Measurements from ENCODE around the gene CATSPERZ. TPM values are rescaled to one million over a fixed set of nuclear protein-coding genes. Genes with fewer than 3 reads are reported as not detected.

CATSPERZ gene
- total and polyA plus RNA-seq, 9 of the 15 experiments (the other 6 are each of a cell fraction or from before 2014, with no cell fraction given): 0.86 to 8.5 (median 3.5) TPM

DNA sequence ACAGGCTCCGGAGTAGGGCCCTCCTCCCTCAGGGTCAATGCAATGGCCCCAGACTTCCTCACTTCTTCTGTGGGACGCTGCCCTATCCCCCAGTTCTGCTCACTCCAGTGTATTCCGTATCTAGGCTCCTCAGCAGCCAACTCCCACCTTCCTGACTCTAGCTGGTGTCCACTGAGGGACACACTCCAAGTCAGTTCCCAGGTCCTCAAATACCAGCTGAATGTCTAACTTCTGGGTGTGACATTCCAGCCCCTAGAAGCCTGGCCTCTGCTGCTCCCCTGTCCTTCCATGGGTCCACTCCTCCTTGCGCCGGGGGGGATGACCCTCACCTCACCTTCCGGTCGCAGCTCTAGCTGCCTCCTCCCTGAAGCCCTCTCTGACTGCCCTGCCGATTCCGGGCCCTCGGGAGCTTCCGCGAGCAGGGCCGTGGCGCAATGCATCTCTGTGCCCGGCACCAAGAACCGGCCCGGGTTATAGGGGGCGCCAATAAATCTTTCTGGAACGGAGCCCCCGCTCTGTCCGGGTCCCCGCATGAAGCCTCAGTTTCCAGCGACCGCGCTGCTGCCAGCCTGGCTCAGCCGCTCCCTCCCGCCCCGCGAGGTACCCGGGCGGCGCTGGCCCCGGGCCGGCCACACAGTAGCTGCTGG, 31.1 kb upstream of the CATSPERZ start (continued):
- TF ChIP-seq, protein P1, sequence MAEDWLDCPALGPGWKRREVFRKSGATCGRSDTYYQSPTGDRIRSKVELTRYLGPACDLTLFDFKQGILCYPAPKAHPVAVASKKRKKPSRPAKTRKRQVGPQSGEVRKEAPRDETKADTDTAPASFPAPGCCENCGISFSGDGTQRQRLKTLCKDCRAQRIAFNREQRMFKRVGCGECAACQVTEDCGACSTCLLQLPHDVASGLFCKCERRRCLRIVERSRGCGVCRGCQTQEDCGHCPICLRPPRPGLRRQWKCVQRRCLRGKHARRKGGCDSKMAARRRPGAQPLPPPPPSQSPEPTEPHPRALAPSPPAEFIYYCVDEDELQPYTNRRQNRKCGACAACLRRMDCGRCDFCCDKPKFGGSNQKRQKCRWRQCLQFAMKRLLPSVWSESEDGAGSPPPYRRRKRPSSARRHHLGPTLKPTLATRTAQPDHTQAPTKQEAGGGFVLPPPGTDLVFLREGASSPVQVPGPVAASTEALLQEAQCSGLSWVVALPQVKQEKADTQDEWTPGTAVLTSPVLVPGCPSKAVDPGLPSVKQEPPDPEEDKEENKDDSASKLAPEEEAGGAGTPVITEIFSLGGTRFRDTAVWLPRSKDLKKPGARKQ (CRISPR knock-in tag; IDR thresholded peaks at IDR 0.05): no peak
- TF ChIP-seq, protein P2, sequence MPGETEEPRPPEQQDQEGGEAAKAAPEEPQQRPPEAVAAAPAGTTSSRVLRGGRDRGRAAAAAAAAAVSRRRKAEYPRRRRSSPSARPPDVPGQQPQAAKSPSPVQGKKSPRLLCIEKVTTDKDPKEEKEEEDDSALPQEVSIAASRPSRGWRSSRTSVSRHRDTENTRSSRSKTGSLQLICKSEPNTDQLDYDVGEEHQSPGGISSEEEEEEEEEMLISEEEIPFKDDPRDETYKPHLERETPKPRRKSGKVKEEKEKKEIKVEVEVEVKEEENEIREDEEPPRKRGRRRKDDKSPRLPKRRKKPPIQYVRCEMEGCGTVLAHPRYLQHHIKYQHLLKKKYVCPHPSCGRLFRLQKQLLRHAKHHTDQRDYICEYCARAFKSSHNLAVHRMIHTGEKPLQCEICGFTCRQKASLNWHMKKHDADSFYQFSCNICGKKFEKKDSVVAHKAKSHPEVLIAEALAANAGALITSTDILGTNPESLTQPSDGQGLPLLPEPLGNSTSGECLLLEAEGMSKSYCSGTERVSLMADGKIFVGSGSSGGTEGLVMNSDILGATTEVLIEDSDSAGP (CRISPR knock-in tag; IDR thresholded peaks at IDR 0.05): no peak
- TF ChIP-seq ARHGAP35 (IDR thresholded peaks at IDR 0.05; ENCODE audit: partially characterized antibody): no peak
- TF ChIP-seq, protein P3, sequence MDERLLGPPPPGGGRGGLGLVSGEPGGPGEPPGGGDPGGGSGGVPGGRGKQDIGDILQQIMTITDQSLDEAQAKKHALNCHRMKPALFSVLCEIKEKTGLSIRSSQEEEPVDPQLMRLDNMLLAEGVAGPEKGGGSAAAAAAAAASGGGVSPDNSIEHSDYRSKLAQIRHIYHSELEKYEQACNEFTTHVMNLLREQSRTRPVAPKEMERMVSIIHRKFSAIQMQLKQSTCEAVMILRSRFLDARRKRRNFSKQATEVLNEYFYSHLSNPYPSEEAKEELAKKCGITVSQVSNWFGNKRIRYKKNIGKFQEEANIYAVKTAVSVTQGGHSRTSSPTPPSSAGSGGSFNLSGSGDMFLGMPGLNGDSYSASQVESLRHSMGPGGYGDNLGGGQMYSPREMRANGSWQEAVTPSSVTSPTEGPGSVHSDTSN (CRISPR knock-in tag; IDR thresholded peaks at IDR 0.05; ENCODE audit: low read depth): no peak
- TF ChIP-seq, protein P3 (tag; conservative IDR thresholded peaks at IDR 0.05; ENCODE audit: low read depth): no peak
- TF ChIP-seq, protein P4, sequence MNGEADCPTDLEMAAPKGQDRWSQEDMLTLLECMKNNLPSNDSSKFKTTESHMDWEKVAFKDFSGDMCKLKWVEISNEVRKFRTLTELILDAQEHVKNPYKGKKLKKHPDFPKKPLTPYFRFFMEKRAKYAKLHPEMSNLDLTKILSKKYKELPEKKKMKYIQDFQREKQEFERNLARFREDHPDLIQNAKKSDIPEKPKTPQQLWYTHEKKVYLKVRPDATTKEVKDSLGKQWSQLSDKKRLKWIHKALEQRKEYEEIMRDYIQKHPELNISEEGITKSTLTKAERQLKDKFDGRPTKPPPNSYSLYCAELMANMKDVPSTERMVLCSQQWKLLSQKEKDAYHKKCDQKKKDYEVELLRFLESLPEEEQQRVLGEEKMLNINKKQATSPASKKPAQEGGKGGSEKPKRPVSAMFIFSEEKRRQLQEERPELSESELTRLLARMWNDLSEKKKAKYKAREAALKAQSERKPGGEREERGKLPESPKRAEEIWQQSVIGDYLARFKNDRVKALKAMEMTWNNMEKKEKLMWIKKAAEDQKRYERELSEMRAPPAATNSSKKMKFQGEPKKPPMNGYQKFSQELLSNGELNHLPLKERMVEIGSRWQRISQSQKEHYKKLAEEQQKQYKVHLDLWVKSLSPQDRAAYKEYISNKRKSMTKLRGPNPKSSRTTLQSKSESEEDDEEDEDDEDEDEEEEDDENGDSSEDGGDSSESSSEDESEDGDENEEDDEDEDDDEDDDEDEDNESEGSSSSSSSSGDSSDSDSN (IDR thresholded peaks at IDR 0.05; ENCODE audit: borderline replicate concordance in 1 of 2, low read depth in 2 of 2, low read length in 2 of 2): no peak
- no peak for TF ChIP-seq ZNF224 (CRISPR knock-in tag; IDR thresholded peaks at IDR 0.05)
- TF ChIP-seq ZNF551 (CRISPR knock-in tag; IDR thresholded peaks at IDR 0.05): no peak
- TF ChIP-seq SP1 (CRISPR knock-in tag; IDR thresholded peaks at IDR 0.05): no peak
- TF ChIP-seq PHTF2 (CRISPR knock-in tag; IDR thresholded peaks at IDR 0.05): no peak
- peak; percentile 48; the same call in 1 of the 2 replicates for TF ChIP-seq ZBTB7A (IDR thresholded peaks at IDR 0.05; ENCODE audit: borderline replicate concordance, control insufficient read depth, low read depth, low read length)
- no peak for TF ChIP-seq MEF2D (tag; conservative IDR thresholded peaks at IDR 0.05; ENCODE audit: low read depth)
- TF ChIP-seq XRCC4 (IDR thresholded peaks at IDR 0.05; ENCODE audit: extremely low read depth, insufficient read depth, insufficient read length): no peak
- no peak for TF ChIP-seq KAT2B (IDR thresholded peaks at IDR 0.05; ENCODE audit: low read depth, low read length)
- peak; percentile 29 to 57; a peak in 1 of 4 replicates for TF ChIP-seq KDM1A (IDR thresholded peaks at IDR 0.05)
- peak; percentile 10 for TF ChIP-seq CHD4 (IDR thresholded peaks at IDR 0.05; ENCODE audit: insufficient read depth, insufficient replicate concordance, low read depth, low read length, poor library complexity, severe bottlenecking)
